H1 (cell line): Measurements from ENCODE around the gene CDK5R1. TPM values are rescaled to one million over a fixed set of nuclear protein-coding genes. Genes with fewer than 3 reads are reported as not detected.

Source experiments
- BACH1 ChIP-seq: IDR thresholded peaks from 2 replicates; pipeline ENCODE4 v1.6.1; 2012; ENCODE audit warnings: low read length, improper control_type of control experiment
- CBX8 ChIP-seq: fragments of 300-800, 300-1000 bp; sonication (generic); IDR thresholded peaks from 2 replicates; pipeline ENCODE4 v1.7.1; 2016; ENCODE audit warnings: low read depth, low read length, borderline replicate concordance
- EZH2 ChIP-seq: fragments of 200-600 bp; sonication (generic); IDR thresholded peaks from 2 replicates; pipeline ENCODE4 v1.7.1; 2012; ENCODE audit warnings: low read depth, mild to moderate bottlenecking, moderate library complexity, low read length, inconsistent platforms; ENCODE audit not compliant: severe bottlenecking
- RAD21 ChIP-seq, 2 experiments: IDR thresholded peaks in 1 of 2; conservative IDR thresholded peaks in 1 of 2; 2 replicates each; pipeline ENCODE4 v1.6.1; 2011; ENCODE audit warnings: low read depth in 2 of 2, low read length in 2 of 2, improper control_type of control experiment in 1 of 2, inconsistent platforms in 1 of 2, mild to moderate bottlenecking in 1 of 2, moderate library complexity in 1 of 2
- SP4 ChIP-seq: IDR thresholded peaks from 2 replicates; pipeline ENCODE4 v1.6.1; 2012; ENCODE audit warnings: low read length, inconsistent platforms
- TBP ChIP-seq: IDR thresholded peaks from 2 replicates; pipeline ENCODE4 v1.6.1; 2011; ENCODE audit warnings: low read depth, low read length, improper control_type of control experiment
- polyA plus RNA-seq, 7 experiments: library from polyadenylated mRNA; depleted of rRNA in 3 of 7; stranded (reverse) in 5 of 7; unstranded in 2 of 7; fragments of >200 nt in 5 of 7; fragments of 200-250 nt in 2 of 7; gene quantifications; 1 replicate in 5 of 7; 2 replicates in 1 of 7; 4 replicates in 1 of 7; pipeline versions ENCODE4 v1.2.1 to v1.2.3, GENCODE V29; 2011 to 2013; ENCODE audit warnings: missing spikeins in 2 of 7, mixed read lengths in 2 of 7
- total RNA-seq: library from RNA; stranded (reverse); fragmentation: NEBNext Ultra II Directional; extraction: Animal tissue kit (Norgen Biotek cat#: 25700); gene quantifications from 2 replicates; pipeline ENCODE4 v1.2.1, GENCODE V29; 2021

The CDK5R1 gene
- total and polyA plus RNA-seq, 2 of the 8 experiments (the other 6 are each of a cell fraction or from before 2014, with no cell fraction given): 2.7 to 9.9 TPM

DNA sequence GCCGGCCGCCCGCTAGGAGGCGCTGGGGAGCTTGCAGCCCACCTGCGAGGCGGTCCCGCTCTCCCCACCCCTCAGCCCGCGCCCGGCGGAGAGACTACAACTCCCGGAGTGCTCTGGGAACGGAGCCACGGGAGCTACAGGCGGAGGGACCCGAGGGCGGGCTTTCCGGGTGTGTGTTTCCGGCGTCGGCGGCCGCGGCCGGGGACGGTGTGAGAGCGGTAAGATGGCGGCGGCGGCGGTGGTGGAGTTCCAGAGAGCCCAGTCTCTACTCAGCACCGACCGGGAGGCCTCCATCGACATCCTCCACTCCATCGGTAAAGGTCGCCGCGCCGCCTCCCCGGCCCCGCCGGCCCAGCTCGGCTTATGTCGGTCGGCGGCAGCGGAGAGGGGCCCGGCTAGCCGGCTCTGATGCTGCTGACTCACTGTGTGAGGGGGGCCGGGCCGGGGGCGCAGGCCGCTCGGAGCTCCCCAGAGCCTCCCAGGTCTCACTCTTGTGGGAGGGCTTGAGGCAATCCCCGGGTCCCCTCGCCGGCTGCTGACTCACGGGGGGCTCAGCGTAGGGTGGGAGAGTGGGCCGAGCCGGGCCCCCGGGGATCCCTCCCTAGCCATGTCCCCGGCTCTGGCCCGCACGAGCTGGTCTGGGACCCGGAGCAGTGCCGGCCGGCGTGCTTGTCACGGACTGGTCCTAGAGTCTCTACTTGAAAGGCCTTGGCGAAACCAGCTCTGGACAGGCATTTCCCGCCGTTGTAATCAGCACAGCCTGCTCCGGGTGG, 42.3 kb upstream of the CDK5R1 start, which contains the start of gene PSMD11 (continued):
- TF ChIP-seq RAD21 (IDR thresholded peaks at IDR 0.05 in 1 of 2, conservative IDR thresholded peaks at IDR 0.05 in 1 of 2; ENCODE audit: low read depth in 2 of 2, low read length in 2 of 2): peak; percentile 40 to 51
- no peak for TF ChIP-seq EZH2
- peak; percentile 71 for TF ChIP-seq BACH1
- no peak; the same call in 1 of the 2 replicates for TF ChIP-seq SP4
- TF ChIP-seq CBX8: no peak
- peak; percentile 86 for TF ChIP-seq TBP
- TF ChIP-seq, all 59 proteins: peak for 32
